ENCODE measurements around the gene LECT2. TPM values are rescaled to one million over a fixed set of nuclear protein-coding genes. Genes with fewer than 3 reads are reported as not detected.

LECT2 gene
- total RNA-seq, 2 donors from 2014 or later: not detected

GRCh38 chr5:135975122-135975521 lies 20.3 kb upstream of the LECT2 start:
- DNase-seq: no peak
- H3K27ac ChIP-seq: no peak overlapping the region
- H3K4me3 ChIP-seq: no peak overlapping the region
- H3K9ac ChIP-seq (ENCODE audit: low read depth in 2 of 2, low read length in 2 of 2): no peak overlapping the region
- H3K36me3 ChIP-seq: no peaks in the 10 kb centered on the region
- no peak for TF ChIP-seq CTCF (IDR thresholded peaks at IDR 0.05)
- intact Hi-C loops (cut with DNase I): no loop called here
- H3K9me3 ChIP-seq: no peaks in the 10 kb centered on the region
- H3K27me3 ChIP-seq: no peaks in the 10 kb centered on the region
- H3K4me1 ChIP-seq: no peaks in the 10 kb centered on the region

- no peak for DNase-seq
- no peak for TF ChIP-seq CTCF (IDR thresholded peaks at IDR 0.05)
- Histone ChIP-seq H3K4me1 (no peaks in the 10 kb centered on the region), H3K9me3 (no peaks in the 10 kb centered on the region), H3K9ac (ENCODE audit: low read depth in 2 of 2, low read length in 2 of 2) (no peak overlapping the region), H3K27me3 (no peaks in the 10 kb centered on the region), H3K27ac (no peak overlapping the region), H3K4me3 (no peak overlapping the region), H3K36me3 (no peaks in the 10 kb centered on the region)
- intact Hi-C loops (cut with DNase I): no loop called here
Observed at GRCh38 chr5:135974021-135974600, 19.3 kb upstream of the LECT2 start.

- intact Hi-C loops (cut with DNase I): no loop called here
- Histone ChIP-seq H3K9ac (ENCODE audit: low read depth in 2 of 2, low read length in 2 of 2) (no peak overlapping the region), H3K36me3 (no peaks in the 10 kb centered on the region), H3K4me3 (no peak overlapping the region), H3K27me3 (no peaks in the 10 kb centered on the region), H3K4me1 (no peaks in the 10 kb centered on the region), H3K27ac (no peak overlapping the region), H3K9me3 (no peaks in the 10 kb centered on the region)
- no peak for DNase-seq
- no peak for TF ChIP-seq CTCF (IDR thresholded peaks at IDR 0.05)
Observed at GRCh38 chr5:135973323-135974020, 18.7 kb upstream of the LECT2 start.

- DNase-seq: no peak
- intact Hi-C loops (cut with DNase I): no loop called here
- Histone ChIP-seq H3K27me3 (no peaks in the 10 kb centered on the region), H3K9me3 (no peaks in the 10 kb centered on the region), H3K27ac (no peak overlapping the region), H3K4me1 (no peaks in the 10 kb centered on the region), H3K9ac (ENCODE audit: low read depth in 2 of 2, low read length in 2 of 2) (no peak overlapping the region), H3K4me3 (no peak overlapping the region), H3K36me3 (no peaks in the 10 kb centered on the region)
- TF ChIP-seq CTCF (IDR thresholded peaks at IDR 0.05): no peak
Observed at GRCh38 chr5:135971701-135972100, 16.9 kb upstream of the LECT2 start.

- Histone ChIP-seq H3K4me3 (no peak overlapping the region), H3K36me3 (no peaks in the 10 kb centered on the region), H3K9ac (ENCODE audit: low read depth in 2 of 2, low read length in 2 of 2) (no peak overlapping the region), H3K9me3 (no peaks in the 10 kb centered on the region), H3K27me3 (no peaks in the 10 kb centered on the region), H3K27ac (no peak overlapping the region), H3K4me1 (no peaks in the 10 kb centered on the region)
- no peak for DNase-seq
- no peak for TF ChIP-seq CTCF (IDR thresholded peaks at IDR 0.05)
- intact Hi-C loops (cut with DNase I): no loop called here
Observed at GRCh38 chr5:135966790-135967189, 12.0 kb upstream of the LECT2 start.

Data from colonic mucosa (tissue), 4 donors.